ENCODE results near the gene TRDMT1. TPM values are rescaled to one million over a fixed set of nuclear protein-coding genes. Genes with fewer than 3 reads are reported as not detected.

The TRDMT1 gene
- polyA plus RNA-seq, 3 donors: 3.1 to 6.6 (median 5.0) TPM

DNA sequence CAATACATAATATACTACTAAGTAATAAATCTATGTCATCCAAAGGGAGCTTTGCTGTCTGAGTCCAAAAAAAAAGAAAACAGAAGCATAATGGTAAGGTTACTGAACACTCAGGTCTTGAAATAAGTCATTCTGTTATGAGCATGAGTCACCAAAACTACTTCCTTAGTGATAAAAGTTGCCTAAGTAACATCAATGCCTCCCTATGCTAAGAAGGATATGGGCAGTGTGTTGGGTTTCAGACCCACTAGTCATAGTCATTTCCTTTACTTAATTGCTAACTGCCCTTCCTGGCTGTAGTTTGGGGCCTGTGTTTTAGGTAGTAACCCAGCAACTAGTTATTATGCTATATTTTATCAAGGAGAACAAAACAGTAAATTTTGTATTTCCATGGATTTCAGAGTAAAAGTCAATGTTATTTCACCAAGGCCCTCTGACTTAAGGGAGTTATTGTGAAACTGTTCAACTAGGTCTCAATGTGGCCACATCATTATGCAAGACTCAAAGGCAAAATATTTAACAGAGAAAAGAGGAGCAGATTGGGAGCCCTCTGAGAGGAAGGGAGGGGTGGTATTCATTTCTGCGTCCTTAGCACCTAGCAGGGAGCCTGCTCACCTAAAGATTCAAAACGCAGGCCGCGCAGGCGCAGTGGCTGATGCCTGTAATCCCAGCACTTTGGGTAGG is 14.9 kb upstream of the TRDMT1 start:
- Mint-ChIP-seq H3K9me3 (peaks cover 0 to 3% (median 0%) of the 10 kb centered on the region in 7 donors), H3K4me1 (peaks cover 68% of the 10 kb centered on the region), H3K27ac (peak overlapping the region; percentile 98 to 100 (median 99)), H3K36me3 (peaks cover 6 to 12% of the 10 kb centered on the region in 2 donors), H3K4me3 (peak overlapping the region; percentile 37 to 71), H3K27me3 (ENCODE audit: low read depth in 3 of 3) (no peaks in the 10 kb centered on the region)
- intact Hi-C loops (cut with micrococcal nuclease): loop anchor here in 1 of 2 donors (1.0 to 2.0 kb wide), 2 partner anchors 12 to 14 kb away; partner anchors contain the start of gene VIM
- H3K36me3 ChIP-seq (replicated peaks in 1 of 2; ENCODE audit: control insufficient read depth in 1 of 2, insufficient read depth in 2 of 2, low read length in 2 of 2): no peaks in the 10 kb centered on the region
- H3K9me3 ChIP-seq (replicated peaks in 1 of 2; ENCODE audit: control insufficient read depth in 1 of 2, insufficient read depth in 1 of 2, low read length in 2 of 2): no peaks in the 10 kb centered on the region
- peak overlapping the region; percentile 100 for H3K27ac ChIP-seq (ENCODE audit: low read depth in 1 of 2, low read length in 2 of 2)
- peak overlapping the region; percentile 93 for H3K9ac ChIP-seq (ENCODE audit: insufficient read depth, low read length, poor library complexity, severe bottlenecking)
- no peaks in the 10 kb centered on the region for H3K27me3 ChIP-seq (ENCODE audit: control insufficient read depth in 2 of 2, insufficient read depth in 2 of 2, low read length in 2 of 2)
- peaks cover 63 to 66% of the 10 kb centered on the region in 2 donors for H3K4me1 ChIP-seq (ENCODE audit: control insufficient read depth in 1 of 2, insufficient read depth in 2 of 2, low read length in 2 of 2)
- TF ChIP-seq, protein P1, sequence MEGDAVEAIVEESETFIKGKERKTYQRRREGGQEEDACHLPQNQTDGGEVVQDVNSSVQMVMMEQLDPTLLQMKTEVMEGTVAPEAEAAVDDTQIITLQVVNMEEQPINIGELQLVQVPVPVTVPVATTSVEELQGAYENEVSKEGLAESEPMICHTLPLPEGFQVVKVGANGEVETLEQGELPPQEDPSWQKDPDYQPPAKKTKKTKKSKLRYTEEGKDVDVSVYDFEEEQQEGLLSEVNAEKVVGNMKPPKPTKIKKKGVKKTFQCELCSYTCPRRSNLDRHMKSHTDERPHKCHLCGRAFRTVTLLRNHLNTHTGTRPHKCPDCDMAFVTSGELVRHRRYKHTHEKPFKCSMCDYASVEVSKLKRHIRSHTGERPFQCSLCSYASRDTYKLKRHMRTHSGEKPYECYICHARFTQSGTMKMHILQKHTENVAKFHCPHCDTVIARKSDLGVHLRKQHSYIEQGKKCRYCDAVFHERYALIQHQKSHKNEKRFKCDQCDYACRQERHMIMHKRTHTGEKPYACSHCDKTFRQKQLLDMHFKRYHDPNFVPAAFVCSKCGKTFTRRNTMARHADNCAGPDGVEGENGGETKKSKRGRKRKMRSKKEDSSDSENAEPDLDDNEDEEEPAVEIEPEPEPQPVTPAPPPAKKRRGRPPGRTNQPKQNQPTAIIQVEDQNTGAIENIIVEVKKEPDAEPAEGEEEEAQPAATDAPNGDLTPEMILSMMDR (IDR thresholded peaks at IDR 0.05): no peak
- H4K20me1 ChIP-seq (ENCODE audit: insufficient read depth, low read length): no peaks in the 10 kb centered on the region
- peak; percentile 96 to 100 (median 99) for DNase-seq
- WGBS (ENCODE audit: insufficient coverage): no CpG with 5 or more reads among the region's 5 CpGs
- peak overlapping the region in 1 of 3 experiments; percentile 23 for H3K4me3 ChIP-seq (replicated peaks in 1 of 3; ENCODE audit: low read depth in 2 of 3, low read length in 3 of 3)
- no peak overlapping the region for H2AFZ ChIP-seq (ENCODE audit: insufficient read depth, low read depth, low read length, poor library complexity, severe bottlenecking)
- H3K4me2 ChIP-seq (replicated peaks; ENCODE audit: extremely low read depth, low read length, poor library complexity, severe bottlenecking): peak overlapping the region; percentile 45
- peaks cover 56% of the 10 kb centered on the region for H3K79me2 ChIP-seq (ENCODE audit: insufficient read depth, low read length)

DNA sequence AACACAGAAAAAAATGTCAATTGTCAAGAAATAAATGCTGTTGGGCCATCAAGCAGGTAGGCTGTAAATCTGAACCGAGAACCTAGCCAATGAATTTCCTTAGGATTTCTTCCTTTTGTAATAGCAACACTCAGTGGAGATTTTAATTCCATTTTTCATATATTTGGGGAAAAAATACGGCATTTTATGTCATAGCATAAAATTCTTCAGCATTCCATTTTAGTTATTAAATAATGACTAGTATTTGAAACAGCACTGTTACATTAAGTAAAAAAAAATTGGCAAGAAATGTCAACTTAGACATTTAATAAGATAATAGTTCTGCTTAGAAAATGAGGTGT is 14.3 kb upstream of the TRDMT1 start:
- no peak for DNase-seq
- peak overlapping the region; percentile 40 for H3K4me2 ChIP-seq (replicated peaks; ENCODE audit: extremely low read depth, low read length, poor library complexity, severe bottlenecking)
- peak overlapping the region; percentile 93 for H3K9ac ChIP-seq (ENCODE audit: insufficient read depth, low read length, poor library complexity, severe bottlenecking)
- Mint-ChIP-seq H3K27me3 (ENCODE audit: low read depth in 3 of 3) (no peaks in the 10 kb centered on the region), H3K36me3 (peaks cover 9 to 15% of the 10 kb centered on the region in 2 donors), H3K4me1 (peaks cover 66% of the 10 kb centered on the region), H3K9me3 (peaks cover 0 to 3% (median 0%) of the 10 kb centered on the region in 7 donors), H3K4me3 (peak overlapping the region; percentile 27 to 71), H3K27ac (peak overlapping the region; percentile 97 to 100 (median 99))
- H3K4me1 ChIP-seq (ENCODE audit: control insufficient read depth in 1 of 2, insufficient read depth in 2 of 2, low read length in 2 of 2): peaks cover 63 to 66% of the 10 kb centered on the region in 2 donors
- H3K9me3 ChIP-seq (replicated peaks in 1 of 2; ENCODE audit: control insufficient read depth in 1 of 2, insufficient read depth in 1 of 2, low read length in 2 of 2): no peaks in the 10 kb centered on the region
- intact Hi-C loops (cut with micrococcal nuclease): loop anchor here (1.0 to 2.0 kb wide), 3 partner anchors 13 kb away; partner anchors contain the start of gene VIM (in 2 of the 2)
- no peaks in the 10 kb centered on the region for H3K36me3 ChIP-seq (replicated peaks in 1 of 2; ENCODE audit: control insufficient read depth in 1 of 2, insufficient read depth in 2 of 2, low read length in 2 of 2)
- TF ChIP-seq, protein P1 (IDR thresholded peaks at IDR 0.05): no peak
- peak overlapping the region; percentile 100 for H3K27ac ChIP-seq (ENCODE audit: low read depth in 1 of 2, low read length in 2 of 2)
- peaks cover 50% of the 10 kb centered on the region for H3K79me2 ChIP-seq (ENCODE audit: insufficient read depth, low read length)
- no peaks in the 10 kb centered on the region for H3K27me3 ChIP-seq (ENCODE audit: control insufficient read depth in 2 of 2, insufficient read depth in 2 of 2, low read length in 2 of 2)
- peak overlapping the region in 1 of 3 experiments; percentile 4 for H3K4me3 ChIP-seq (replicated peaks in 1 of 3; ENCODE audit: low read depth in 2 of 3, low read length in 3 of 3)
- no CpG with 5 or more reads among the region's 2 CpGs for WGBS (ENCODE audit: insufficient coverage)
- H4K20me1 ChIP-seq (ENCODE audit: insufficient read depth, low read length): no peaks in the 10 kb centered on the region
- no peak overlapping the region for H2AFZ ChIP-seq (ENCODE audit: insufficient read depth, low read depth, low read length, poor library complexity, severe bottlenecking)
